Natural killer cell treated with Interleukin-12 subunit alpha and Interleukin-12 subunit beta and Interleukin-15 and Interleukin-18, amount 100 ng/mL, for 72 hours (primary cell): ENCODE results near the gene MAT2A. TPM values are rescaled to one million over a fixed set of nuclear protein-coding genes. Genes with fewer than 3 reads are reported as not detected.
"Not testable (repeated sequence)": the region's sequence is repeated elsewhere in the genome, so short reads cannot be mapped to it uniquely, and the experiment has no call there.

Source experiments
- ATAC-seq, 2 donors: fragments of 150-1000 bp; cut with Tn5 transposase in 1 of 2; sonication (Bioruptor Pico), chemical (Tn5 transposase) in 1 of 2; 2 replicates each; pipeline ENCODE4 v1.10.0; 2021
- DNase-seq: peaks from one replicate; pipeline ENCODE4 v3.0.0; 2022; ENCODE audit warnings: low spot score
- H3K27ac Mint-ChIP-seq, 2 donors: 1 replicate in 1 of 2; 2 replicates in 1 of 2; pipeline ENCODE4 v1.8.0; 2022; ENCODE audit warnings: mixed read lengths in 2 of 2, mild to moderate bottlenecking in 1 of 2, moderate library complexity in 1 of 2
- H3K27me3 Mint-ChIP-seq, 2 donors: 1 replicate in 1 of 2; 2 replicates in 1 of 2; pipeline ENCODE4 v1.8.0; 2022; ENCODE audit warnings: mixed read lengths in 2 of 2
- H3K36me3 Mint-ChIP-seq: one replicate; pipeline ENCODE4 v1.8.0; 2022; ENCODE audit warnings: mixed read lengths
- H3K4me1 Mint-ChIP-seq, 2 donors: 1 replicate in 1 of 2; 2 replicates in 1 of 2; pipeline ENCODE4 v1.8.0; 2022; ENCODE audit warnings: low read depth in 2 of 2, mixed read lengths in 2 of 2, mild to moderate bottlenecking in 1 of 2
- H3K4me3 Mint-ChIP-seq: one replicate; pipeline ENCODE4 v1.8.0; 2022; ENCODE audit warnings: mixed read lengths
- H3K9me3 Mint-ChIP-seq: 2 replicates; pipeline ENCODE4 v1.8.0; 2022; ENCODE audit warnings: mixed read lengths
- total RNA-seq, 2 donors: library from RNA; stranded (reverse); gene quantifications; one replicate each; pipeline ENCODE4 v1.2.3, GENCODE V29; 2022

Gene MAT2A
- total RNA-seq, 2 donors from 2014 or later = 246 to 503 TPM

DNA sequence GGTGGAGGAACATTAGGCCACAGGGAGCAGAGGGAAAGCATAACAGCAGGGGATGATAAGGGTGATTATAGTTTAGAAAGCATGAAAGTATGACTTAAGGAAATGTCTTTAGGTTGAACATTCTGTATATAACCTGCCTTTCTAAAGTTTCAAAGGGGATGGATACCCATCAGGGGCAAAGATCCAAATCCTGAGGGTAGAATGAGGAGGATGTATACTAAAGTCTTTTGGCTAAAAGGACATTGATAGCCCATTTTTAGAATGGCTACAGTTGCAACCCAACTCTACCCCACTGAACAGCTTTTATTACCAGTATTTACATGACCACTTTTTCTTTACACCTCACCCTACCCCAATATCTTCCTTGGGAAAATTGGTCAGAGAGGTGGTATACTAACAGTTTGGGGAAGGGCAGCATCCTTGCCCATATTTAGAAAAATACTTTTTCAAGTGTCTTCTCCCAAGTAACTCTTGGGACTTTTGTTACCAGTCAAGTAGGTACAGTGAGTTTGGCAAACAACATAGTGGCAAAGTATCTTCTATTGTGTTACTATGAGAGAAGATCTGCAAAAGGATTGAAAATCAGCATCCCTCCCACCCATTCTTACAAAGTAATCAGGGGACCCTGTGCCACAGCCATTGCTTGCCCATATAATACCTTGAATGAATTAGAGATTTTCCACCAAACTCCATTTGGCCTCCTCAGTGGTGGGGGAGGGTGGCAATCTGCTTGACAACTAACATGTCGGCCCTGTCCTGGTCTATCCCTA is 8.3 kb downstream of the MAT2A start:
- H3K36me3 Mint-ChIP-seq = peaks cover 35% of the 10 kb centered on the region
- ATAC-seq = peak in 1 of 2 donors; percentile 20
- no peak overlapping the region for H3K4me3 Mint-ChIP-seq
- H3K9me3 Mint-ChIP-seq = no peaks in the 10 kb centered on the region
- peaks cover 20 to 23% of the 10 kb centered on the region in 2 donors for H3K4me1 Mint-ChIP-seq
- no peaks in the 10 kb centered on the region for H3K27me3 Mint-ChIP-seq
- no peak for DNase-seq
- H3K27ac Mint-ChIP-seq = peak overlapping the region; percentile 34 to 53

DNA sequence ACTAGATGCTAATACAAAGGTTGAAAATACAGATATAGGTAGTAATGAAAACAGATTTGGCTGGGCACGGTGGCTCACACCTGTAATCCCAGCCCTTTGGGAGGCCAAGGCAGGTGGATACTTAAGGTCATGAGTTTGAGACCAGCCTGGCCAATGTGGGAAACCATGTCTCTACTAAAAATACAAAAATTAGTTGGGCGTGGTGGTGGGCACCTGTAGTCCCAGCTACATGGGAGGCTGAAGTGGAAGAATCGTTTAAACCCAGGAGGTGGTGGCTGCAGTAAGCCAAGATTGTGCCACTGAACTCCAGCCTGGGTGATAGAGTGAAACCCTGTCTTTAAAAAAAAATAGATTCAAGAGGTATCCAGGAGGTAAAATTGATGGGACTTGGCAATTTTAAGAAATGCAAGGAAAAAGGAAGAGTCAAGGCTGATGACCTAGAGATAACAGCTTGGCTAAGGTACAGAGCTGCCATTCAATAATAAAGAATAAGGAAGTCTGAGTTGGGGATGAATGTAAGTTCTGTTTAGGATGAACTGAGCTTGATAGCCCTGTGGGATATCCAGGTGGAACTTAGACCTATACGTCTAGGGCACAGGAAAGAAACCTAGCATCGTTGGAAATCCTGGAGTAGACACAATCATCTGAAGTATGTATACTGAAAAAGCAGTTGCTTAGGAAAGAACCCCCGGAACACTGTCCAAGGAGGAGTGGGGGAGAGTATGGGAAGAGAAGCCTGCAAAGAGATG is 9.1 kb downstream of the MAT2A start:
- ATAC-seq = no peak
- no peaks in the 10 kb centered on the region for H3K27me3 Mint-ChIP-seq
- peaks cover 27% of the 10 kb centered on the region for H3K36me3 Mint-ChIP-seq
- peaks cover 12 to 16% of the 10 kb centered on the region in 2 donors for H3K4me1 Mint-ChIP-seq
- H3K9me3 Mint-ChIP-seq = no peaks in the 10 kb centered on the region
- H3K4me3 Mint-ChIP-seq = no peak overlapping the region
- peak overlapping the region; percentile 34 to 53 for H3K27ac Mint-ChIP-seq
- DNase-seq = no peak

DNA sequence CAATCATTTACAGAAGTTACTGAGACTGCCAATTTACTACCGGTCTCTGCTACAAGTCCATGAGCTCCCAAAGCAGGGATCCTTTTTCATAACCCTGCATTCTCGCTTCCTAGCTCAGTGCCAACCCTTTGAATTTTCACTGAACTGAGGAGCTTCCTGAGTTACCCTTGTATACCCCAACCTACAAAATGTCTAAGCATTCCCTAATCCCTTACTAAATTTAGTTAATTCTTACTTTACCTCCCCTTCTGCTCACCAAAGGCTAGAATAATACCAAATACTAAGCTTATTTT is 9.6 kb downstream of the MAT2A start:
- no peaks in the 10 kb centered on the region for H3K27me3 Mint-ChIP-seq
- peaks cover 22% of the 10 kb centered on the region for H3K36me3 Mint-ChIP-seq
- no peak overlapping the region for H3K27ac Mint-ChIP-seq
- ATAC-seq (no peak), DNase-seq (no peak)
- no peak overlapping the region for H3K4me3 Mint-ChIP-seq
- H3K9me3 Mint-ChIP-seq = no peaks in the 10 kb centered on the region
- H3K4me1 Mint-ChIP-seq = peaks cover 9 to 12% of the 10 kb centered on the region in 2 donors

DNA sequence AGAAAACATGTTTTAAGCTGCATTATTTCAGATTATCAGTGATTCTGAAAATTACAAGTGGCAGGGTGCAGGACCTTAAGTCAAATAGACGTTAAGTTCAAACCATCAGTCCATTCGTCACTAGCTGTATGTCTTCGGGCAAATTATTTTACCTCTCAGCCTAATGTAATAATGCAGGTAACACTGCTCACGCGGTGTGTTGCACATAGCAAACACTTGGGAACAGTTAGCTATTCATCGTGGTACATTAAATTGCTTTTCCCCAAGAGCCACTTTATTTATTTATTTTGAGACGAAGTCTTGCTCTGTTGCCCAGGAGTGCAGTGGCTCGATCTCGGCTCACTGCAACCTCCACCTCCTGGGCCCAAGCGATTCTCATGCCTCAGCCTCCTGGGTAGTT is 10.1 kb downstream of the MAT2A start:
- ATAC-seq = no peak
- Mint-ChIP-seq H3K27me3 (no peaks in the 10 kb centered on the region), H3K36me3 (peaks cover 16% of the 10 kb centered on the region), H3K9me3 (no peaks in the 10 kb centered on the region), H3K4me1 (peaks cover 7 to 10% of the 10 kb centered on the region in 2 donors), H3K4me3 (no peak overlapping the region), H3K27ac (no peak overlapping the region)
- DNase-seq = no peak

DNA sequence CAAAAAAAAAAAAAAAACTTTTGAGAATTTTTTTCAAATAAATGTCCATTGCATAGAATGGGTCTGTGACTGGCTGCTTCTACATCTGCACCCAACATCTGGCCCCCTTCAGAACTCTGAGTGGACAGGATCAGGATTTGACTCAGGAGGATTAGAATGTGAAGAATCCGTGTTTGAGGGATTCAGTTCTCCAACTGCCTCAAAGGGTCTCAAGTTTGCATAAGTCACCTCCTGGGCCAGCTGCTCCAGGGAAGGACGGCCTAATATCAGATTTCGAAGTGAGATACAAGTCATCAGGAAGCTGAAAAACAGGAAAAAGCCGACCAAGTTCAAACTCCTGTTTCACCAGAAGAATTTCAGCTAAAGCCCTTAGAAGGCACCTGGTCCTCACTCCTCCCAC is 10.9 kb downstream of the MAT2A start:
- ATAC-seq (no peak), DNase-seq (no peak)
- H3K9me3 Mint-ChIP-seq = no peaks in the 10 kb centered on the region
- peaks cover 4 to 5% of the 10 kb centered on the region in 2 donors for H3K4me1 Mint-ChIP-seq
- no peak overlapping the region for H3K4me3 Mint-ChIP-seq
- H3K27me3 Mint-ChIP-seq = no peaks in the 10 kb centered on the region
- H3K27ac Mint-ChIP-seq = no peak overlapping the region
- H3K36me3 Mint-ChIP-seq = peaks cover 11% of the 10 kb centered on the region

DNA sequence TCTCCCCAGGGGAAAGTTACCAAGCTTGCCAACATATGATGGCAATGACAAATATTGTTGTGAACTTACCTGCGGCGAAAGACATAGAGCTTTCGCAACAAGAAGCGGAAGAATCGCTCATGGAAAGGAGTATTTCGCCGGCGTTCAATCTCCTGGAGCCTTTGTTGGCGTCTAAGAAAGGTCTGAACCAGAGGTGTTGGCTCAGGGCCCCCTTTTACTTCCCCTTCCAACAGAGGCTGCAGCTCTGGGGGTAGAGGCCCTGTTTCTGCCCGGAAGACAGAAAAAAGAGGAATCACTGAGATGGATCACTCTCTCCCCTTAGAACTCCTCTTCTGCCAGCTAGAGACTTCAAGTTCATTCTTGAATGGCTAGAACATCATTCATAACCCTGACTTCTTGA is 11.5 kb downstream of the MAT2A start:
- Mint-ChIP-seq H3K36me3 (peaks cover 6% of the 10 kb centered on the region), H3K4me1 (peaks cover 4 to 5% of the 10 kb centered on the region in 2 donors), H3K27me3 (no peaks in the 10 kb centered on the region), H3K9me3 (no peaks in the 10 kb centered on the region), H3K27ac (no peak overlapping the region), H3K4me3 (no peak overlapping the region)
- no peak for DNase-seq
- no peak for ATAC-seq

DNA sequence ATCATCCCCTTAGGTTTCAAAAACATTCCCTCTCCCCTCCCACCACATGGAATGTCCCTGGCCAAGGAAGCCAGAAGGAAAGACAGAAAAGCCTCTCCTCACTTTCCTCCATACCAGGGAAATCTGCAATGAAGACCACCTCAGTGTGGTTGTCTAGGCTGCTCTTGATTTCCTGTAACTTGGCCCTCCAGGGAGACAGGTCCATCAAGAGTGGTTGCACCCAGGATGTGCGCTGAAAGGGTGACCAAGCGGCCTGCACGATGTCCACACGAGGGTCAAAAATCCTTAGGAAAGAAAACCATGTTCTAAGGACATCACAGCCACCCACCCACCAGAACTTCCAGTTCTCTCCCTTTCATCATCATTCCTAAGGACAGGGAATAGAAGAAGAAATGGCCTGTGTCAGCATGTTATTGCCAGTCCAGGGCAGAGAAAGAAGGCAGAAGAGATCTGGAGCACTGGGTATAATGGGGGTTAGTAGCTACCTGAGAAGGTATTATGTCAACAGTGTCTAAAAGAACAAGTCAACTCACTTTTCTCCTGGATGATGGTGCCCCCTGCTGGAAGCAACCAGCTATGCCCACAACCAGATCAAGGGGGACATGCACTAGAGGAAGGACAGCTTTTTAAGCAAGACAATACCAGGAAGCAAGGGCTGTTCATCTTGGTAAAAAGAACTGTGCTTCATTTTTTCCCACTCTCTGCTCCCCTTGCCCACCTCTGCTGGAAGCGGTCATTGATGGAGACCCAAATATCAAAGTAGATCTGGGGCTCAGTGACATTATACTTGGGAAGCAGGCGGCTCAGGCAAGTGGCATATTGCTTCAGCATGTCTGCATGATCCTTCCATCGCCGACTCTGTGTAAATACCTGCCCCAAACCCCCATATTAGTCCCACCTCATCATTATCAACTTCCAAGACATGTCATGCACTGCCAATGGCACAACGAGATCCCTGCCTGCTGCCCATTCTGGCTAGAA is 13.0 kb downstream of the MAT2A start:
- Mint-ChIP-seq H3K9me3 (no peaks in the 10 kb centered on the region), H3K36me3 (peaks cover 6% of the 10 kb centered on the region), H3K27me3 (no peaks in the 10 kb centered on the region), H3K4me3 (no peak overlapping the region), H3K27ac (no peak overlapping the region), H3K4me1 (peaks cover 4 to 5% of the 10 kb centered on the region in 2 donors)
- ATAC-seq (peak; percentile 69 to 73), DNase-seq (peak; percentile 86)

DNA sequence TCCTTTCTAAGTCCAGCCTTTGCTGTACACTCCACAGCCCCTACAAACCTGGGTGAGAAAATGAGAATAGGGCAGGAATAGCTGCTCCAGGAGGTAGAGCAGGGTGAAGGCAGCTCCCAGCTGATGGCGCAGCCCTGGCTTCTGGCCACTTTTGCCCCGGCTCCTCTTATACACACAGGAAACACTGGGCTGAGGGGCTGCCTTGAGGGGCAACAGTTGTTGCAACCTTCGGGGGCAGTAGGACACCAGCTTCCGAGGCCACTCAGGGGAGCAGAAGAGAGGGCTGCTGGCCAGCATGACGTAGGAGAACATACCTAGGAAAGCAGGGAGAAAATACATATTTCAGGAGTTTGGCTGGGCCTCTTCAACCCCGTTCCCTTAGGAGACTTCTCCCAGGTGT is 14.2 kb downstream of the MAT2A start:
- ATAC-seq = no peak

DNA sequence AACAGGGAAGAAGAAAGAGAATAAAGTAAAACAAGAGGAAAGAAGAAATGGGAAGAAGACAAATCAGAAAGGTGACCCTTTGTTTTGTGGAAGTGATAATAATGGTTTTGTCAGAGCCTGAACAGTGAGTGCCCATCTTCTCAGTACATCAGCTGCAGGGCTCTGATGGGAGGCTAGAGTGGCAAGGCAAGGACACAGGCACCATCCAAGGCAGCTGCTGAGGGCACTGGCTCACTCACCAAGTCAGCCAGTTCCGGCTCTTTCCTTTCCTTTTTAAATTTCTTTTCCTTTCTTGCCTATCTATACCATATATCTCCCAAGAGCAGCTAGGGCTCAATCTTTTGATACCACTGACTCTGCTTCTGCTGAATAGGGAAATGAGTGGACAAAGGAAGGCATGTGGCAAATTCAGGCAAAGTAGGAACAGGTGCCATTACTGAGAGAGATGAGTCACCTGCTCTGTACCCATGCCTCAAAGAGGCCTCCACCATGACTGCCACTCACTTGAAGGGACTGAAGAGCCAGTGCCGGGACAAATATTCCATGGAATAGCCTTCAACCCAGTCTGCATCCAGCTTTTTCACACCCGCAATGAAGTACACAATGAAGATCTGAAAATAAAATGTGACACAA is 16.1 kb downstream of the MAT2A start:
- no peak for ATAC-seq
- no peaks in the 10 kb centered on the region for H3K27me3 Mint-ChIP-seq
- peaks cover 4 to 12% of the 10 kb centered on the region in 2 donors for H3K4me1 Mint-ChIP-seq
- DNase-seq = no peak
- H3K9me3 Mint-ChIP-seq = no peaks in the 10 kb centered on the region
- H3K36me3 Mint-ChIP-seq = peaks cover 12% of the 10 kb centered on the region
- no peak overlapping the region for H3K27ac Mint-ChIP-seq
- H3K4me3 Mint-ChIP-seq = no peak overlapping the region

More for the DNA sequence above, 14.2 kb downstream of the MAT2A start:
- no peaks in the 10 kb centered on the region for H3K27me3 Mint-ChIP-seq
- peaks cover 4 to 5% of the 10 kb centered on the region in 2 donors for H3K4me1 Mint-ChIP-seq
- H3K36me3 Mint-ChIP-seq = peaks cover 12% of the 10 kb centered on the region
- no peaks in the 10 kb centered on the region for H3K9me3 Mint-ChIP-seq
- no peak for DNase-seq
- H3K27ac Mint-ChIP-seq = no peak overlapping the region
- H3K4me3 Mint-ChIP-seq = no peak overlapping the region

DNA sequence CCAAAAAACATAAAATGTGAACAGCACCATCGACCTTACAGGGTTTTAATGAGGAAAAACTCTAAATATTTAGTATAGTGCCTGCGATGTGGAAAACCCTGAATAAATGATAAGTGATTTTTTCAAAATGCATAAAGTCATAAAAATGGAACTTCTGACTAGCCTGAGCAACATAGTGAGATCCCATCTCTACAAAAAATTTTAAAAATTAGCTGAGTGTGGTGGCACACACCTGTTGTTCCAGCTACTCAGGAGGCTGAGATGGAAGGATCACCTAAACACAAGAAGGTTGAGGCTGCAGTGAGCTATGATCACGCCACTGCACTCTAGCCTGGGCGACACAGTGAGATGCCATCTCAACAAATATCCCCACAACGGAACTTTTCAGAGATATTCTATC is 18.2 kb downstream of the MAT2A start:
- no peak overlapping the region for H3K4me3 Mint-ChIP-seq
- no peak overlapping the region for H3K27ac Mint-ChIP-seq
- no peak for ATAC-seq
- peaks cover 6% of the 10 kb centered on the region for H3K36me3 Mint-ChIP-seq
- no peaks in the 10 kb centered on the region for H3K27me3 Mint-ChIP-seq
- peaks cover 10 to 24% of the 10 kb centered on the region in 2 donors for H3K4me1 Mint-ChIP-seq
- H3K9me3 Mint-ChIP-seq = no peaks in the 10 kb centered on the region
- DNase-seq = no peak

DNA sequence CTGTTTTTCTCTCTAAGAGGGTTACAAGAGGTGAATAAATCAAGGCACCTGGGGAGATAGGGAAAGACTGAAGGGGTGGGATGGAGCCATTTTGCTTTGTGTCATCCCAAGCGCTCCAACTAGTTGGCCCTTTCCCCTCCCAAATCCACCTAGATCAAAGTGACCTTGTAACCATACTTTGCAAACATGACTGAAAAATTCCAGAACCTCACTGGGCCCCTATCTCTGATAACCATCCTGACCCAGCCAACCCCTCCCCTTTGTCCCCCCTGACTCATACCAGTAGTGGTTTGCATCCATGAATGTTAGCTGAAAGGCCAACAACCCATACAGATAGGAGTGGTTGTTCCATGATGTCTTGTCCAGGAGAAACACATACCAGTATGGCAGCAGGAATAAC is 19.2 kb downstream of the MAT2A start:
- ATAC-seq (no peak), DNase-seq (no peak)
- Mint-ChIP-seq H3K4me3 (no peak overlapping the region), H3K9me3 (no peaks in the 10 kb centered on the region), H3K27ac (no peak overlapping the region), H3K4me1 (peaks cover 9 to 21% of the 10 kb centered on the region in 2 donors), H3K36me3 (peaks cover 6% of the 10 kb centered on the region), H3K27me3 (no peaks in the 10 kb centered on the region)

DNA sequence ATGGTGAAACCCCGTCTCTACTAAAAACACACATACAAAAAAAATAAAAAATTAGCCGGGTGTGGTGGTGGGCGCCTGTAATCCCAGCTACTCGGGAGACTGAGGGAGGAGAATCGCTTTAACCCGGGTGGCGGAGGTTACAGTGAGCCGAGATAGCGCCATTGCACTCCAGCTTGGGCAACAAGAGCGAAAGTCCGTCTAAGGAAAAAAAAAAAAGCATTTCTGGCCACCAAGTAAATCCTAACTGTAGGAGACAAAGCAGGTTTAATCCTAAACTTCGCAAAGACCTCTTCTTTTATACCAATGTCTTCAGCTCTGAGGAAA is 21.4 kb downstream of the MAT2A start:
- H3K9me3 Mint-ChIP-seq, DNase-seq, ATAC-seq, H3K27me3 Mint-ChIP-seq, H3K36me3 Mint-ChIP-seq: not testable (repeated sequence)
- Mint-ChIP-seq H3K4me3 (peak overlapping the region; percentile 98), H3K27ac (peak overlapping the region in 1 of 2 donors; percentile 96), H3K4me1 (peaks cover 11 to 21% of the 10 kb centered on the region in 2 donors)

DNA sequence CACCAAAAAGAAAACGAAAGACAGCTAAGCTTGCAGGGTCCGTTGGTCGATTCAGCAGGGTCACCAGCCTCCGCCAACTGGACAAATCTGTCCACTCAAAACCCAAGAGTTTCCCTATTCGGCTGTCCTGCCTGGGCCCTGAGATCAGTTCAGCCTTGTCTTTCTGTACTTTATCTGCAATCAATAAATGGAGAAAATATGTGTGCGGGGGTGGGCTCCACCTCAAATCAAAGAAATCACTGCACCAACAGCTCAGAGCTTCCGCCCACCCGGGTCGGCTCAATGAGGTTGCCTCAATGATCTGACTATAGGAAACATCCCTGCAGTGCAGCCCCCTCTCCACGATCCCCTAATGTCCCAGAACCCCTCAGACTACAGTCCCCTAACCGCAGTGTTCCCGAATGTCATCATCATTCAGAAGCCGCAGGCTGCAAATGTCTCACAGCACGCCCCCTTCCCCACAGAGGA is 21.9 kb downstream of the MAT2A start:
- Mint-ChIP-seq H3K4me1 (peaks cover 11 to 21% of the 10 kb centered on the region in 2 donors), H3K4me3 (peak overlapping the region; percentile 98)

More for the DNA sequence above, 21.9 kb downstream of the MAT2A start:
- peak in 1 of 2 donors; percentile 50 for ATAC-seq
- H3K27me3 Mint-ChIP-seq = no peaks in the 10 kb centered on the region
- peak overlapping the region; percentile 89 to 96 for H3K27ac Mint-ChIP-seq
- no peak for DNase-seq
- H3K9me3 Mint-ChIP-seq = no peaks in the 10 kb centered on the region
- peaks cover 6% of the 10 kb centered on the region for H3K36me3 Mint-ChIP-seq
